GM20431 (cell line): ENCODE data around the gene ASXL2.
"Not testable (repeated sequence)": the region's sequence is repeated elsewhere in the genome, so short reads cannot be mapped to it uniquely, and the experiment has no call there.

ENCODE experiments used
- in situ Hi-C: fragments of 300-500 bp; cut with MseI, MboI; formaldehyde crosslinking; loops from one replicate; pipeline ENCODE4 v1.15.0; 2020; ENCODE audit warnings: low sequenced_read_pairs; ENCODE audit not compliant: unreplicated experiment

ASXL2 gene

DNA sequence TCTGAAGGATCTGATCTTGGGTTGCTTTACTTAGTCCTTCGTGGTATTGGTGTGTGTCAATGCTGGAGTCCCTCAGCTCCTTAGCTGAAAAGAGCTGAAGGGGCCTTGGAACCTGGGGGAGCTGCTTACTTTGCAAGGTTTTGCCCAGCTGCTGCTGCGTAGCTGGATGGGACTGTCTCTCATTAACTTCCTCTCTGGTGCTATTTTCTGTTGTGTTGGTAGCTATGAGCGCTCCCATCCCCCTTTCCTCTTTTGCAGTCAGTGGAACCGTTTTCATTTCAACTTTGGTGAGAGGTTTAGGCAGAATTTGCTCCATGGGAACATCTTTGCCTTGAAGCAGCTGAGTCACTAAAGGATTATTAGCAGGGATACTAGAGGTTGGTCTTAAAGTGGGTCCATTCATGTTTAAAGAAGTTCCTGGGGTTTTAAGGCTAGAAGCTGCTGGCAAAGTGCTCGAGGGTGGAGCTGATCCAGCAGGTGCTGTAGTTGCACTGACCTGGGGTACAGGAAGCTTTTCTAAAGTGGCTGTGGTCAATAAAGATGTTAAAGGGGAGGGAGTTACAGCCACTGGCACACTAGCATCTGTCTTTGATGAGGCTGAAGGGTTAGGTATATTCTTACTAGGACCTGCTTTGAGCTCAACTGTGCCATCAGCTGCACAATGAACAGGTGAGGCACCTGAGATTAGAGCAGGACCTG lies 135.0 kb downstream of the ASXL2 start:
- in situ Hi-C loops = no loop called here

DNA sequence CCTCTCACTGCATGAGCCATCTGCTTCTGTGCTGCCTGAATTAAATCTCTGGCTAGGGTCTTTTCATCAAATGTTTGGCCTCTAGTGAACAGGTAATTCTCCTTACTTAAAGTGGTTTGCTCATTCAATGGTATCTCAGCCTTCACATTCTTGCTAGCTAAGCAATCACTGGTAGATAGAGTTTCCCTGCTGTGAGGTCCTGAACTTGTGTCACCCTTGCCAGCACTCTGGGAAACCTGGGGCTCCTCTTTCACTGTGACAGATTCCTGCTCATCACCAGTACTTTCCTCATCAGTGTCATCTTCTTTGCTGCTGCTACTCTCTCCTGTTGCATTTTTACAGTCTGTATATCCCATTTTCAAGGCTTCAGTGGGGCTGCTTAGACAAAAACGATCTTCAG lies 135.8 kb downstream of the ASXL2 start:
- in situ Hi-C loops = no loop called here

DNA sequence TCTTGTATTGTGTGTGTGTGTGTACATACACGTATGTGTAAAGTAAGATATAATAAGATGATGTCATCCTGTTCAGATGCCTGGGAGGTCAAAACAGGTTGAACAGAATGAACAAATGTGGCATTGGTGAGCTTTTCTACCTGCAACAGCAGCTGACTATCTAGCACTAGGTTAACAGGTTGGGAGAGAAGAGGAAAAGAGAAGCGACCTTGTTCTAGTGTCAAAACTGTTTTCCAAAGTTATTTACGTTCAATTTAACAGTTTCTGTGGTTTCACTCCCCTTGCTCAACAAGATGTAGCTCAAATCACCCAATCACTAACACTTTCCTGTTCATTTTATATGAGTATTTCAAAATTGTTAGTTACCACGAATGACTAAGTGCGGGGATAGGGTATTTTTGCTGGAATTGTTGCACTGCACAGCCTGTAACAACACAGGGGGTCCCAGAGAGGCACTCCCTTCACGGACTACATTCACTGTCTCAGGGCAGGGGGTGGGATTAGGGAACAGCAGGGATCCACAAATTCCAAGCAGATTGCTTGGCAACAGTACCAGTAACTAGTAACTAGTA lies 137.4 kb downstream of the ASXL2 start:
- in situ Hi-C loops = no loop called here

DNA sequence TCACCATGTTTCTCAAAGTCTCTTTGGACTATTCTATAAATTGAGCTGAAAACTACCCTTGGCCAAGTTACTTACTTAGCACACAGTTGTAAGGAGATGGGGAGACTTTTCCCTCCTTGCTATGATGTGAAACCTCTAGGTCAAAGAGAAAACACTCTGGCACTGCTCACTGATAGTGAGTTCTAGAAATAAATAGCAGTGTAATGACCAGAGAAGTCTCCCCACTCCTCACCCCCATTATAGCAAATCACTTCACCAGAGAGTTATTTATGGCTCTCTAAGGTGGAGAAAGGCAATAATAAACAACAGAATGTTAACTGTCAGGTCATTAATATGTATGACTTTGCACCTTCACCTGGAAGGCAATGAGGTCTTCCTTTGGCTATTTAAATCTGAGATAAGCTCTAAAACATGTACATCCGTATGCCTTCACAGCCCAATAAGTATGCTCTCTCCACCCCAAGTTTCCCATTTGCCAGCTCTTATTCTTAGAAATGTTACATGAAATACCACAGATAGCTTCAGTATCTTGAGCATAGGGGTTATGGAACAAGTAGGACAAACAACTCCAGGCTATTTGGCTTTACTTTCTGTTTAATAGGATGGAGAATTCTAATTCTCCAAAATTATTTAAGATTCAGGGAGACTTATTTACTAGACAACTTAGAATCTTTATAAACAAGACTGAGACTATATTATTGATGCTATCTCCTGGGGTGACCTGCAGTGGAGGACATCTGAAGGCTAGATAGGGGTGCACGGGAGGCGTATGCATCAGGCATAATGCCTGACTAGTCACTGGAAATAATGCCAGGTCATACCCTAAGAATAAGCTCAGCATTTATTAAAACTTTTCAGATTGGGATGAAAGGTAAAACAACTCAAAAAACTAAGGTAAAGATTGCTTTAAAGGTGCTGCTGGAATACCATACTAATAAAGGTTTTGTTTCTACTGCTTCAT lies 139.6 kb downstream of the ASXL2 start:
- in situ Hi-C loops = no loop called here

- in situ Hi-C loops = no loop called here
Observed at GRCh38 chr2:25736899-25737515, 141.3 kb downstream of the ASXL2 start.

DNA sequence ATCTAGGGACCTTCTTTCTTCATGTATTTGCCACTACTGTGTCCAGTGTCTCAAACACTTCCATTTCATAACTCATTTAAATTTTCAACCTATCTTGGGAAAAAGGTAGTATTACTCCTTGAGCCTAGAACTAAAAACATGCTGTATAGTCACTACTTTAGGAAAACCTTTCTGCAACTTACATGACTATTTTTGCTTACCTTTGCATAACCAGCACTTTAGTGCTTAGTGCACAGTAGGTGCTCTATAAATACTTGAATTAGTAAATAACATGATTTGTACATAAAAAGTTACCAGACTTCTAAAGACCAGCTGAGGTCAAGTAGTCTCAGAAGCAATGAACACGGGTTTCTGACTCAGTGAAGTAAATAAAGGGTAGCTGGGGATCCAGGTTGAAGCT lies 142.5 kb downstream of the ASXL2 start:
- in situ Hi-C loops = no loop called here

DNA sequence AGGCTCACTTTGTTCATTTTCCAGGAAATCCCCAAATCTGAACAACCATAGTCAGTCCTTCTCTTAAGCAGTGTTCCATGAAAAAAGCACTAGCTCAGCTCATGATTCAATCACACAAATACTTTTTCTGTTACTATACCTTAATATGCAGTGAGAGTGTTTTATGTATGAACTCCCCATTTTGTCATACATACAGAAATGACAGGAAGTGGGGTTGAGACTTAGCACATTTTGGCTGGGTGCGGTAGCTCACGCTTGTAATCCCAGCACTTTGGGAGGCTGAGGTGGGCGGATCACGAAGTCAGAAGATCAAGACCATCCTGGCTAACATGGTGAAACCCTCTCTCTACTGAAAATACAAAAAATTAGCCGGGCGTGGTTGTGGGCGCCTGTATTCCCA lies 149.7 kb downstream of the ASXL2 start:
- in situ Hi-C loops = no loop called here

- in situ Hi-C loops = no loop called here
Observed at GRCh38 chr2:25726522-25726921, 151.8 kb downstream of the ASXL2 start.

DNA sequence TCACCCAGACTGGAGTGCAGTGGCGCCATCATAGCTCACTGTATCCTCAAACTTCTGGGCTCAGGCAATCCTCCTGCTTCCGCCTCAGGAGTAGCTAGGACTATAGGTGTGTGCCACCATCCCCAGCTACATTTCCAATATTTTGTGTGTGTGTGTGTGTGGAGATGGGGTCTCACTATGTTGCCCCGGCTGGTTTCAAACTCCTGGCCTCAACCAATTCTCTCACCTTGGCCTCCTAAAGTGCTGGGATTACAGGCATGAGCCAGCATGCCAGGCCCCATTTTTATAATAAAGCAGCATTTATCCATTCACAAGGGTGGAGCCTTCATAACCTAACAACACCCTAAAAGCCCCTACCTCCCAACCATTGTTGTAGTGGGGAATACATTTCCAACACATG lies 152.4 kb downstream of the ASXL2 start:
- in situ Hi-C loops = no loop called here

DNA sequence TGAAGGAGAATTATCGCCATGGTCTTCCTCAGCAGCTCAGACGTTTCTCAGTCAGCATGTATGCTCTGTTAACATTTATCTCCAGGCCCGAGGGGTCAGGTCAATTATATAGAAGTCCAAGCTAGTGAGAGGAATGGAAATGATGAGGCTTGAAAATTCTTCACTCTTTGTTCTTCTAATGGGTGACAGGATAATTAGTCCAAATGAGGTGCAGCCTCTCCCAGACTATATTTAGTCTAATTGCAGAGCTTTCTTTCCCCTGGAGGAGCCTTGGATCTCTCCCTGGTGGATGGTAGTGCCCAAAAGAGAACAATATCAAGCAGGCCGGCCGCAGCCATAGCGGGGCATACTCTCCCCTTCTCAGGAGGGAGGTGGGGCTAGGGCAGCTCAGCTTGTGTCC lies 153.5 kb downstream of the ASXL2 start:
- in situ Hi-C loops = no loop called here

GRCh38 chr2:25722224-25722623 lies 156.1 kb downstream of the ASXL2 start:
- in situ Hi-C loops = no loop called here

GRCh38 chr2:25720575-25720974 lies 157.7 kb downstream of the ASXL2 start:
- in situ Hi-C loops = no loop called here

- in situ Hi-C loops = no loop called here
Observed at GRCh38 chr2:25714740-25715139, 163.5 kb downstream of the ASXL2 start.

- in situ Hi-C loops = no loop called here
Observed at GRCh38 chr2:25712455-25712854, 165.8 kb downstream of the ASXL2 start.

DNA sequence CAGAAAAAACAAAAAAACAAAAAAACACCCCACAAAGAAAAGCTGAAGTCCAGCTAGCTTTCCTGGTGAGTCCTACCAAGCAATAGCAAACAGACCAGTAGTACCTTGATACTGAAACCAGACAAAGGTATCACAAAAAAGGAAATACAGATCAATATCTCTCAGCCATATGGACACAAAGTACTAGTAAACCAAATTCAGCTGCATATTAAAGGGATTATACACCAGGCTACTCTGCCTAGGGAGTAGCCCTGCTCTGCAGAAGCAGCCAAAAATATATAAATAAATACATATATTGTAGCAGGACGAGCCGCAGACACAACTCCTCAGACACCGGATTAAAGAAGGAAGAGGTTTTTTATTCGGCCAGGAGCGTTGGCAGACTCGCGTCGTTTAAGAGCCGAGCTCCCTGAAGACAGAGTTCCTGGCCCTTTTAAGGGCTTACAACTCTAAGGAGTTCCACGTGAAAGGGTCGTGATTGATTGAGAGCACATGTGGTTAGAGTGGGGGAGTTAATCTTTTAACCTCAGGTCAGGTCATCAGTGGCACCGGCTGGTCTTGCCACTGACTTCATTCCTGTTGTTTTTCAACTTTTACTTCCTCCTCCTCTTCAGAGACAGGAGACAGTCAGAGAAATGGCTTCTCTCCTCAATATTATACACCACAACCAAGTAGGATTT lies 166.5 kb downstream of the ASXL2 start:
- in situ Hi-C loops = no loop called here

- in situ Hi-C loops = no loop called here
Observed at GRCh38 chr2:25710750-25711149, 167.5 kb downstream of the ASXL2 start.

- in situ Hi-C loops = no loop called here
Observed at GRCh38 chr2:25709349-25709748, 168.9 kb downstream of the ASXL2 start.

GRCh38 chr2:25707927-25708590 lies 170.2 kb downstream of the ASXL2 start:
- in situ Hi-C loops = no loop called here

DNA sequence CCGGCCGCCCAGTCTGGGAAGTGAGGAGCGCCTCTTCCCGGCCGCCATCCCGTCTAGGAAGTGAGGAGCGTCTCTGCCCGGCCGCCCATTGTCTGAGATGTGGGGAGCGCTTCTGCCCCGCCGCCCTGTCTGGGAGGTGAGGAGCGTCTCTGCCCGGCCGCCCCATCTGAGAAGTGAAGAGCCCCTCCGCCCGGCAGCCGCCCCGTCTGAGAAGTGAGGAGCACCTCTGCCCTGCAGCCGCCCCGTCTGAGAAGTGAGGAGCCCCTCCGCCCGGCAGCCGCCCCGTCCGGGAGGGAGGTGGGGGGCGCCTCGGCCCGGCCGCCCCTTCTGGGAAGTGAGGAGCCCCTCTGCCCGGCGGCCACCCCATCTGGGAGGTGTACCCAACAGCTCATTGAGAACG lies 172.7 kb downstream of the ASXL2 start:
- in situ Hi-C loops = not testable (repeated sequence)

GRCh38 chr2:25701801-25702200 lies 176.5 kb downstream of the ASXL2 start:
- in situ Hi-C loops = no loop called here
